HG03378 (cell line): ENCODE measurements around the gene CGN.

Experiments
- ATAC-seq: cut with Tn5 transposase; IDR thresholded peaks from one replicate; pipeline ENCODE4 v1.9.1; 2021; ENCODE audit warnings: mild to moderate bottlenecking, moderate library complexity; ENCODE audit not compliant: unreplicated experiment

Gene CGN

DNA sequence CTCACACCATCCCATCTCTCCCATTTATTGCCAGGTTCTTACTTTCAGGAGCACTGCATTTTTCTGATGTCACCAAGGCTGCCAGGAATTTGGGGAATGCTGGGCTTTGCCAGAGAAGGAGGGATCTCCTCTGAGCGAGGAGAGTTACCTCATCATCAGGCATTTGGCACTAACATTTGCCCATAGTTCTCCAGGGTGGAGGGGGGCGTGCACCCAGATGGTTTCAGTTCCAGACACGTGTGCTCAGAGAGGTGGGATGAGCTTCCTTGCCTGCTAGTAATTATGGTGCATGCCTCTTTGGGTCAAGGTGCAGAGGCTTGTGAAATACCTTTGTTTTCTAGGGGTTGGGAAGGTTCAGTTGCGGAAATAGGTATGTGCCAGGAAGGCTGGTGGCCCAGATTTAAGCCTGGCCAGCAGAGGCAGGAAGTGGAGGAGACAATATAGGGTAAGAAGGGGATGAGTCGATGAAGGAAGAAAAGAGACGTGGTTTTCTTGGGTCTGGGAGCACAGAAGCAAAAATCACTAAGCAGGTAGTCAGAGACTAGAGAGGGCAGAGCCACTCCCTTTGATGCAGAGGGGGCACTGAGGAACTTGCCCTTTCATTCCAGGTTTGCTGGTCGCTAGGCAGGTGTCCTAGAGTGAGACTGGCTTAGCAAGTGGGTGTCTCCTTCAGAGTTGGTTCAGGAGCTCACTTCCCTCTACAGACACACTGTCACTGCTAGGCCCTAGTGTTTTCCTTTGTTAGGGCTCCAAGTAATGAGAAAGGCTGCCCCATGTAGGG, 36.1 kb downstream of the CGN start:
- ATAC-seq: no peak

DNA sequence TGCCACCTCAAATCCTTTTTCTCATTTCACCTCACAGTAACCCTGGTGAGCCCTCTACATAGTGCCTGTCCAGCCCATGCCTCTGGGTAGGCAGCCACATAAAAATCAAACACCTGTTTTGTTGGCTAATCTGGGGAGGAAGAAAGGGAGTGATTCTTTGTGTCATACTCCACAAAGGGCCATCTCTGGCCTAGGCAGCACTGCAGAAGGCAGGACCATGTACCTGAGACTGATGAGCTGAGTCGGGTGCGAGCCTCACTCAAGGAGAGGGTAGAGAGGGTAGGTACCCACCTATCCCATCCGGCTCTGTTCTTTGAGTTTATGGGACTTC, 36.7 kb downstream of the CGN start:
- no peak for ATAC-seq

DNA sequence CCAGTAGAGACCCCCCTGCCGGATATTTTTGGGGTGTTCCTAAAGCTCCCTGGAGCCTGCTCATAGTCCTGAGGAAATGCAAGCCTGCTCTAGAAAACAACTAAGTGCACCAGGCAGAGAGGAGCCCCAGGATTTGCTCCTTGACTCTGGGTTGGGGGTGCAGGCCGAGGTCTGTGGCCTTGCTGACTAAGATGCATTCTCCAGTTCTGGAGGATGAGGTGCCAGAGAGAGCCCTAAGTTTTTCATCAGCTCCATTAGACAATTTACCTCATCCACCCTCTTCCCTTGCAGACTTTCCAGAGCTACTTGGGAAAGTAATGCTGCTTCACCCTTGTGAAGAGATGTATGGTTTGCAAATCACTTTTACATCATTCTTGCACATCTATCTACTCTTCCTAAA, 38.0 kb downstream of the CGN start:
- no peak for ATAC-seq

DNA sequence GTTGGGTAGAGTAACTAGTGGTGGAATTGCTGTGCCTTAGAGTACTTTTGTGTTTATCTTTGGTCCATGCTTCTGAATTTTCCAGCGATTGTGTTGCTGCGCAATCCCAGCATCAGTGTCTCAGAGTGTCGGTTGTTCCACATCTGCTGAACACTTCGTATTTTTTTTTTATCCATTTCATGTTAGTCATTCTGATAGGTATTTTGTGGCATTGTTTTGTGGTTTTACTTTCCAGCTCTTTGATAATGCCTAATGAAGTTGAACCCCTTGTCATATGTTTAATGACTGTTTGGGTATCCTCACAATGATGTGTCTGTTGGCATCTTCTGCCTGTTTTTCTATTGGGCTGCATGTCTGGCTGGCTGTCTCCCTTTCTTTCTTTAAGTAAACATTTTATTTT, 42.5 kb downstream of the CGN start:
- ATAC-seq: no peak

DNA sequence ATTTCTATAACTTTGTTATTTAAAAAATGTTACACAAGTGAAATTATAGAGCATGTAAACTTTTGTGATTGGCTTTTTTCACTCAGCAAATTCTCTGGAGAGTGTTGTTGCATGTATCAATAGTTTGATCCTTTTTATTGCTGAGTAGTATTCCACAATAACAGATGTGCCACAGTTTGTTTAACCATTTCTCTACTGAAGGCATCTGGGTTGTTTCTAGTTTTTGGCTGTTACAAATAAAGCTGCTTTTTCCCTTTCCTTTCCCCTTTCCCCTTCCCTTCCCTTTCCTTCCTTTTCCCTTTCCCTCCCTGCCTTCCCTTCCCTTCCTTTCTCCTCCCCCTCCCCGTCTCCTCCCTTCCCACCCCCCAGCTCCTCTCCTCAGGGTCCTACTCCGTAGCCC, 44.9 kb downstream of the CGN start:
- no peak for ATAC-seq

DNA sequence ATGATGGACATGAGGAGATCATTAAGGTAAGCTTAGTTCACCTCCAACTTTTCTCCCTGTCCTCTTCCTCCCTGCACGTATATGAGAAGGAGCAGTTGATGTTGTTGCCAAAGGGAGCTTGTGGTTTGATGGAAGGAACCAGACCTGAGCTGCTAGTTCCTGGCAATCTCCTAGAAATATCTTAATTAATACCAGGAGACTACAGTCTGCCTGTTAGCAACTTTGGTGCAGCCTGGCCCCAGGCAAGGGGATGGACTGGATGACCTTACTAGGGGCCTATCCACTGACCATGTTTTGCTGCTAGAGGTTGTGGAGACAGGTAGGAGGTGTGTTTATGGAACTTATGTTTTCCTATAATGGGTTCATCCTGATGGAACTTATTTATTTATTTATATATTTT, 51.5 kb downstream of the CGN start:
- no peak for ATAC-seq

DNA sequence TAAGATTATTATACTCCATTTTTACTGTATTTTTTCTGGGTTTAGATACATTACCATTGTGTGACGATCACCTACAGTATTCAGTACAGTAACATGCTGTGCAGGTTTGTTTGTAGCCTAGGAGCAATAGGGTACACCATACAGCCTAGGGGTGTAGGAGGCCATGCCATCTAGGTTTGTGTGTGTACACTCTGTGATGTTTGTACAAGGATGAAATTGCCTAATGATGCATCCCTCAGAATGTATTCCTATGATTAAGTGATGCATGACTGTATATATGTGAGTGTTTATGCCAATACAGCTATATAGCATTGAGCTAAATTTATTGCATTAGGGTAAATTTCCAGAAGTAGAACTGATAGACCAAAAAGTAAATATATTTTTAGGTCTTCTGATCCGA, 52.2 kb downstream of the CGN start:
- ATAC-seq: no peak

DNA sequence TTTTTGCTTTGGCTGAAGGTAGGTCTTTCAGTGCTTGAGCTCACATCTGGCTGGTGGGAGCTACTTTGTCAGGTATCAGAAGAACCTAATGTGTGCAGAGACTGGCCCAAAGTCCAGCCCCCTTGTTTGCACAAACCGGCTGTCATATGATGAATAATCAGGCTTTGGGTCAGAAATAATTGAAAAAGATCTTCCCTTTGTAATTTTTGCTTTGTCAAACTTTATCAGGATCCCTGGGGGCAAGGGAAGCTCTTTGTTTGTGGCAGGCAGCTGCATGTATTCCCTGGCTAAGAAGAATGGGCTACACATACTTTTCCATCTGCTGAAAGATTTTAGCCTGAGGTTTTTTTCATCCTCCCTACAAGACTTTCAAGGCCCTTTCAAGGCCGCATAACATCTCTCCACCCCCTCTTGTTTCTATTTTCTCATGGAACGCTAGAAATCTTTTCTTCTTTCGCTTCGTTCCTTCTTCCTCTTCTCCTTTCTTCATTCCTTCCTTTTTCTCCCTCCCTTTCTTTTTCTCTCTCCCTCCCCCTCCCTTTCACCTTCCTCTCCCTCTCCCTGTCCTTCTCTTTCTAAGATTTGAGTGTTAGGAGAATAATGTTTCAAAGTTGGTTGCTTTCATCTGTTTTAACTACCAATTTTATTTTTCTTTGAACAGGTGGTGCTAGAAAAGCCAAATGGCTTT, 54.5 kb downstream of the CGN start:
- ATAC-seq: no peak

DNA sequence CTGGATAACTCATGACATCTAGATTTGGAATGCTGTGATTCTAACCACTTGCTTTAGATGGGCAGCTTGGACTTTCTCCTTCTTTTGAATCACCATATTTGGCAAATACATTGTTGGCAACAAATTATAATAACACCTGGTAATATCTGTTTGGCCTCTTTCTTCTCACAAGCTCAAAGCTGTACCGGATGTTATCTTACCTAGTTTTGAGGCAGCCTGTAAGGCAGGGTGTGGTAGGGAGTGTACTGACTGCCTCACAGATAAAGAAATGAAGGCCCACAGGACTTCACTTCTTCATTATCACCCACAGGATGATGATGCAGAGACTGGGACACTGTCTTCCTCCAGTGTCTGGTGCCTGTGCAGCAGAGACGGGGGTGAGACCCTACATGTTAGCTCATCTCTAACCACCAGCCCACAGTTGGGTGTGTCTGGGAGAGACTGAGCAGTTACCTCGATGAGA, 57.5 kb downstream of the CGN start:
- ATAC-seq: no peak

DNA sequence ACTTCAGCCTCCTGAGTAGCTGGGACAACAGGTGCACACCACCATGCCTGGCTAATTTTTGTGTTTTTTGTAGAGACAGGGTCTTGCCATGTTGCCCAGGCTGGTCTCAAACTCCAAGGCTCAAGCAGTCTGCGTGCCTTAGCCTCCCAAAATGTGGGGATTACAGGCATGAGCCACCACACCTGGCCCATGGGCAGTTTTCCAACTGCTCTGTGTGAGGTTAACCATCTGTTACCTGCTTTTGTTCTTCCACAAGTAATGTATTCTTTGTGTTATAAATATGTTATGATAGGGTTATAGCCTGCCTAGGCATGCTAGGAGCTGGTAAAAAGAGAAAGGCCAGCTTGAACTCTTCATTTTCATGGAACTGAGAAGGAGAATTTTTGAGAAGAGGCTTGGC, 59.6 kb downstream of the CGN start:
- no peak for ATAC-seq

DNA sequence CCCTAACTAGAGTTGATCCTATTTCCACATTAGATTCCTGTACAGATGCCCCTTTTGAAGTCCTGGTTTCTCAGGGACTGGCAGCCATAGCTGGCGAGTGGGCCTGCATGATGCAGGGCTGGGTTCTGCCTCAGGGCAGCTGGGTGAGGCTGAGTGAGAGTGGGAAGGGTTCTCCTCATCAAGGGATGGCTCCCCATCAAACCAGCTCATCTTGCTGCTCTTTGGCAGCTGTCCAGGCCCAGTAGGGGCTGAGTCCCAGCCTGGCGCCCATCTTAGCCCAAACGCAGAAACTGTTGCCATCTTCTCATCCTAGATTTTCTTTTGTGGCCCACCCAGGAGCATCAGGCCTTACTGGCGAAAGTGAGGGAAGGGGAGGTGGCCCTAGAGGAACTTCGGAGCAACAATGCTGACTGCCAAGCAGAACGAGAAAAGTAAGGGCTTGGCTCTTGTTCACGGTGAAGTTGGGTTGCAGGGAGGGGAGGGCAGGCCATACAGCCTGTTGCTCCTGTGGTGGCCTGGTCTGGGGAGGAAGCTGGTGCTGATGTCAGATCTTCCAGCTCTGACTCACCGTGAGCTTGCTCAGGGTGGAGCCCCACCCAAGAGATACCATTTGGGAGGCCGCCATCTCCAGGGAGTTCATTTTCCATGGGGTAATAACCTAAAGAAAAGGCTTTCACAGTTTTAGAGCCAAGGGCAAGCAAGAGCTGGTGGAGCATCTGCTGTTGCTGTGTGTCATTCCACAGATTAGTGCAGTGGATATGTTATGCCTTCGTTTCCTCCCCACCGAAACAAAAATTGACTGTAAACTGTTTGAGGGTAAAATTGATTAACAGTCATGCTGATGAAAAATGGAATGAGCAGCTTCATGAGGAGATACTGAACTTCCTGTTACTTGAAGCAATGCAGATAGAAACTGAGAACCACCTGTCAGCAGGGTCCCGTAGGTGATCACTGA, 63.7 kb downstream of the CGN start:
- ATAC-seq: no peak

DNA sequence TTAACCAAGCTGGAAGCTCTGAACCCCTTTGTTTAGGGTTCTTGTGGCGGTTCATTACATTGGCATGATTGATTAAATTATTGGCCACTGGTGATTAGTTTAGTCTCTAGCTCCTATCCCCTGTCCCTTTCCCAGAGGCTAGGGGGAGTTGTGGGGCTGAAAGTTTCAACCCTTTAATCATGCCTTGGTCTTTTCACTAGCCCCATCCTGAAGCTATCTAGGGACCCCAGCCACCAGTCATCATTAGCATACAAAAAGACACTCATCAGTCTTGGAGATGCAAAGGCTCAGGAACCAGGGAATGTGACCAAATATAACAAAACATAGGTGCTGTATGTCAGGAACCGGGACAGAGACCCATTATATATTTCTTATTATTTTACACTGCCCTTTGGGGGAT, 66.0 kb downstream of the CGN start:
- ATAC-seq: no peak

DNA sequence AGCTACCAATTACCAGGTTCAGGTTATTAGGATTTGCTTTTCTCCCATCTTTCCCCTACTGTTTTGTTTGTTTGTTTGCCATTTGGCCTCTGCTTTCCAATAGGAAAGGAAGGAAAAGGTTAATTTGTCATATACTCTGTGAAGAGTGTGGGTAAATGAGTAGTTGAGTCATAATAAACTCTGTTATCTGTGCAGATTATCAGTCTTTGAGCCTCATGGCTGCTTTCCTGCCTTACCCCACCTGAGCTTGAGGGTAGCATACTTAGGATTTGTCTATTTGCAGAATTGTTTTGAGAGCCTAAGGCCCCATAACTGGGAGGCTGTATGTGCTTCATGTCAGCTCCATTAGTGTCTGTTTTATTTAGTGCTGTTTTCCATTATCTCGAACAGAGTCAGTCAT, 67.8 kb downstream of the CGN start:
- no peak for ATAC-seq

DNA sequence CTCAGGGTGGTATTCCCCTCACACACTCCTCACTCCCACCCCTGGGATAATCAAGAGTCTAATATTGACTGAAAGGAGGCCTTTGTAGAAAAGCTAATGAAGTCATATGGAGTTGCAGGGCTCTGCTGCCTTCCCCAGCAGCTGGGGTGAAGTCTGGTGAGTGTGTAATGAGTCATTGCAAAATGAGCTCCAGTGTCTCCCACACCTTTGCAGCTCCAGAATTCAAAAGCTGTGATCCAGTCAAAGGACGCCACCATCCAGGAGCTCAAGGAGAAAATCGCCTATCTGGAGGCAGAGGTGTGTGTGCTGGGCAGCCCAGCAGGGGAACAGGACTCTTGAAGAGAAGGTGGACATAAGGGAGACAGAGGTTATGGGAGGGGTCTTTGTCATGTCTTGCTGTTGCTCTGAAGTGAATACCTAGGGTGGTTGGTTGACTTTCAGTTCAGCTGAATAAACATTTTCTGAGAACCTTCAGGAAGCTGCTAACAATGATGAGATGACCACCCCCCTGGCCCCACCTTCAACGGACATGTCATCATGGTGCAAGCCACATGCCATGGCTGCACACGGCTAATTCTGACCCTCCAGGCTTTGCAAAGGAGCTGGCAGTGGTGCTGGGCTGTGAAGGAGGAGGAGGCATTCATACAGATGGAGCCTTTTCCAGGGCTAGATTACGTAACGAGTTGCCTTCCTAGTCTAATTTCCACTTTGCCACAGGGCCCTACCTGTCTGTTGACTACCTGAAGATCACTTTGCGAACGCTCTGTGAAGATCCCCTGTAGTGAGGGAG, 68.4 kb downstream of the CGN start:
- no peak for ATAC-seq

DNA sequence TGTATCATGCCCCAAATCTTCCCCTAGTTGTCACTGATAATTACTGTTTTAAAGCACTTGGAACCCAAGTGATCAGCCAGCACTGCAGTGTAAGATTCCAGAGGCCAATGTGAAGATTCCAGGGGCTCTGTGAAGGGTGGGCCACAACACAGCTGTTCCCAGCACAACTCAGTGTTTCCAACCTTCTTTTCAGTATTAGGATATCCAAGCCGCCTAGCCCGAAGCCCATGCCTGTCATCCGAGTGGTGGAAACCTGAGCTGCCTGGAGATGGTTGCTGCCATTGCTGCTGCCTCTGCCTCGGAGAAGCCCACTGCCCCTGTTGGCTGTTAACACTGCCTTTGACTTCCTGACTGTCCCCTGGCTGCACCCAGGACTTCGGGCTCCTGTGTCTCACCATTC, 70.3 kb downstream of the CGN start:
- no peak for ATAC-seq

DNA sequence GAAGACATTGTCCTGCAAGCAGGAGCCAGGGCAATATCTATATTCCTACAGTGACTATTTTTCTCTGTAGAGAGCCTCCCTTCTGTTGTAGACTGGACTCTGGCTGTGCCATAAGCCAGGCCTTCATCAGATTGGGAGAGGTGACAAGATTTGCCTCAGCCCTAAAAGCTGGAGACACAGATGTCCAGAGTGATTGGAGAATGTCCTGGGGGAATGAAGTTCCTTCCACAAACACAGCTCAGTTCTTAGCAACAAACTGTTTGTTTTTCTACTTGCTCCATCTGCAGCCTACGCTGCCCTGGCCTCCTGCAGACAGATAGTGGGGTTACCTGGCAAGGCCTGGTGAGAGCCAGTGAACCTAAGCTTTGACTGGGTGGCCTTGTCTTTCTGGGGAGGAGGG, 70.7 kb downstream of the CGN start:
- ATAC-seq: no peak

DNA sequence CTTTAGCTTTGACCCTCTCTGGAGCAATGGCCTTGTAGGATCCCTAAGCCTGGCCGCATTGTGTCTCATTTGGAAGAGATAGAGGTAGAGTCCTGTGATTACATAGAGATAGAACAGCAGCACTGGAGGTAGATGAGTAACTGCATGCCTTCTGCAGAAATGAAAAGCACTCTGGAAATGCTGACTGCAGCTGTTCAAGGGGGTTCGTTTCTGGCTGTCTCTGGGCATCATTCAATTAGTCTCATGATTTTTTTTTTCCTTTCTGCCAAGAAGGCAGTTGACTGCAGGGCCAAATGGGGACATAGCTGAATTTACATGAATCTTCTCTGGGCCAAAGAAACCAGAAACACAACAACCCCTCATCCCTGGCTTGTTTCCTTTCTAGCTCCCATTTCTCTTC, 72.6 kb downstream of the CGN start:
- no peak for ATAC-seq

DNA sequence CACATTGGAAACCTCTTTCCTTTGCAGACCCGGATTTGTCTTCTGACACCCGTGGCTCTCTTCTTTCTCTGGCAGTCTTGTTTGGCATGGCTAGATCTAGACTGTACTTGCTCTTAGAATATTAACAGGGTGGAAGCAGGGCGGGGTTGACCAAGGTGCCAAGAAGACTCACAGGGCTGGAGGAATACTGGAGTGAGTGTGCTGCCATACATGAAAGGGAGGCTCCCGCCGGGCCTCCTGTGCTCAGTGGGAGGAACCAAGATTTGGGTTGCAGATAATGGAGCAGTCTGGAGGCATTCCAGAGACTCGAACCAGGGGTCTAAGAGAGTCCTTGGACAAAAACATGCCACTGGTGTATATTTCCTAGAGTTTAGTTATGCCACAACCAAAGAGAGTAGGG, 73.1 kb downstream of the CGN start:
- ATAC-seq: no peak

DNA sequence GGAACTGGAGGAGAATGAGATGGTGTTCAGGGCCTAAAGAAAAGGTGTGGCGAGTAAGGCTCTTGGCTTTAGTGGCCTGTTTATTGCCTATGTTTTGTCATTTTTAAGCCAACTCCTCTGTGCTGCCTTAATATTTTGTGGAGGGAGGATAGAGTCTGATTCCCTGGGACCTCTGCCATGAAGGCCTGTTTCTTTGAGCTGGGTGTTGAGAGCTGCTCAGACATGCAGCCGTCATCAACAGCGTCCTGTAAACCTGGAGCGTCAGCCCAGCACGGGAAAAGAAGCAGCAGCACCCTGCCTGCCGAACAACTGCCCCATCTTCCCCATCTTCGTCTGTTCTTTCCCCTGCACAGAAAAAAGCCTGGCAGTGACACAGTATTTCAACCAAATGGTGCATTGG, 73.6 kb downstream of the CGN start:
- ATAC-seq: no peak

DNA sequence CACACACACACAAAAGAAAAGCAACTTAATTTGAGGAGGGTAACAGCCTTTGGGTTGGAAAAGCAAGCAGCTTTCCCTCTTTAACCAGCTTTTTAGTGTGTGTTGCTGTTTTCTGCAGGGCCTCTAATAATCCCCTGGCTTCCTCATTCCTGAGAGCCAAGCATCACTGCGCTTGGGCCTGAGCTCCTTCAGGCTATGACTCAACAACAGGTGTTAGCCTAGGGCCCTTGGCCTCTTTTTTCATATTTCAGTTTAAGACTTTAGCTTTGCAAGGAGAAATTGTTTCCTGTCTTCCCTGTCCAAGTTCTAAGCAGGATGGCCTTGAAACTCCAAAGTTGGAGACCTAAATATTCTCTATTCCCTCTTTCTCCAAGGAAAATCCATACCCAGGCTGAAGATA, 74.4 kb downstream of the CGN start:
- no peak for ATAC-seq
